GM19324 (cell line): ENCODE measurements around the gene TBC1D10B.

Experiments used
- ATAC-seq: cut with Tn5 transposase; IDR thresholded peaks from one replicate; pipeline ENCODE4 v1.9.1; 2021; ENCODE audit warnings: mild to moderate bottlenecking, moderate library complexity; ENCODE audit not compliant: unreplicated experiment, low FRiP score

The TBC1D10B gene

DNA sequence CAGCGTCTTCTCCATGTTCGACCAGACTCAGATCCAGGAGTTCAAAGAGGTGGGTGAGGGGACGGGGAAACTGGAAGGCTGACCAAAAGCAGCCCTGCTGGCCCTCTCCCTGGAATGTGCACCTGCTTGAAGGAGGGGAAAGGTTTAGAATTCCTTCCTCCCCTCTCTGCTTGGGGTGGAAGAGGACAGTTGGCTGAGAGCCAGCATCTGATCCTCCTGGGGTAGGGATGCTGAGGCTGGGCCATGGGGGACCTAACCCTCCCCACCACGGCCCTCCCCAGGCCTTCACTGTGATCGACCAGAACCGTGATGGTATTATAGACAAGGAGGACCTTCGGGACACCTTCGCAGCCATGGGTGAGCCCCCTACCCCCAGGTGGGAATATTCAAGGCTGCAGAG is 5.6 kb upstream of the TBC1D10B start:
- no peak for ATAC-seq

DNA sequence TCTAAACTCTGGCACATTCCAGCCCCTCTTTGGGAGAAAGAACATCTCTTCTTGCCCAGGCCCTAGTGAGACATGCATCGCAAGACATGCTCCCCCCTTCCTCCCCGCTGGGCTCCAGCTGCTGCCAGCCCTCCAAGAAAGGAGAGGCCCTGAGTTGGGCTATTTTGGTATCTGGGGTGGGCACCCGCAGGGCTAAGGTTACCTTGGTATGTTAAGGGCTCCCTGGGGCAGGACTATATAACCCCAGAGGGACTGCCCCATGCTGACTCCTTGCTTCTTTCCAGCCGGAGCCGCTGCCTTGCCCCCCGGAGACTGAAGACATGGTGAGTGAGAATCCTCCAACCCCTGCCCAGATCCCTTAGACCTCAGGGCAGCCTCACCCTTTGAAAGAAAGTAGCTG is 4.2 kb upstream of the TBC1D10B start, which contains the start of gene MYL11:
Gene MYL11 (plus strand): TSS at position 265 of the 400 bp plus-strand sequence. CDS start 56 bp downstream, at position 321.
- no peak for ATAC-seq

DNA sequence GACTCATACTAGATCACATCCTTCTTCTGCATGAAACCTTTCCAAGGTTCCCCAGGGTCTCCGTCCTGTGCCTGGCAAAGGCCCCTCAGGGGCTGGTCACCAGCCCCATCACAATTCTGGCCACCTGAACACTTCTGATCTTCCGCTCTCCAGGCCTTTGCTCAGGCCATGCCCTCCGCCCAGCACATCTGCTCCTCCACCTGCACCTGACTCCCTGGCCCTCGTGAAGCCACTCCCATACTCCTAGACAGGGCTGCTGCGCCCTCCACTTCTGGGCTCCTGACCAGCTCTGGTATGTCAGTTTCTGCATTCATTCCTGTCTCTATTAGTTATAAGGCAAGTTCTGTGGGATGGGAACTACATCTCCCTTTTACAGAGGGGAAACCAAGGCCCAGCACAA is 2.4 kb upstream of the TBC1D10B start:
- ATAC-seq, result no peak

DNA sequence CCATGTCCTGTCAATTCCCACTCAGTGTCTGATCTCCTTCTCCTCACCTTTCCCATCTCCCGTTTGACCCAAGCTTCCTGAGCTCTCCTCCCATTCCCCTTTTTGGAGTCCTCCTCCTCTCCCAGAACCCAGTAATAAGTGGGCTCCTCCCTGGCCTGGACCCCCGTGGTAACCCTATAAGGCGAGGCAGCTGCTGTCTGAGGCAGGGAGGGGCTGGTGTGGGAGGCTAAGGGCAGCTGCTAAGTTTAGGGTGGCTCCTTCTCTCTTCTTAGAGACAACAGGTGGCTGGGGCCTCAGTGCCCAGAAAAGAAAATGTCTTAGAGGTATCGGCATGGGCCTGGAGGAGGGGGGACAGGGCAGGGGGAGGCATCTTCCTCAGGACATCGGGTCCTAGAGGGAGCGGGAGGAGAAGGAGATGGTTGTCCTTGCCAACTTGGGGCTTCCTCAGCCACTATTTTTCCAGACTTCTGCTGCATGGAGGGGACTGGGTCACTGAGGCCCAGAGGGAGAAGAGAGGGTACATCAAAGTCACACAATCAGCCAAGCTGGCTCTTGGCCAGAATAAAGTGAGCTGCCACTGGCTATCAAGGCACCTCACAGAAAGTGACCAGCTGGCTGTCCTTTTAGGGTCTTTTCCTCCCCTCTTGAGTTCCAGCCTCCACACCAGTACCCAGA is 1.9 kb upstream of the TBC1D10B start:
- no peak for ATAC-seq

DNA sequence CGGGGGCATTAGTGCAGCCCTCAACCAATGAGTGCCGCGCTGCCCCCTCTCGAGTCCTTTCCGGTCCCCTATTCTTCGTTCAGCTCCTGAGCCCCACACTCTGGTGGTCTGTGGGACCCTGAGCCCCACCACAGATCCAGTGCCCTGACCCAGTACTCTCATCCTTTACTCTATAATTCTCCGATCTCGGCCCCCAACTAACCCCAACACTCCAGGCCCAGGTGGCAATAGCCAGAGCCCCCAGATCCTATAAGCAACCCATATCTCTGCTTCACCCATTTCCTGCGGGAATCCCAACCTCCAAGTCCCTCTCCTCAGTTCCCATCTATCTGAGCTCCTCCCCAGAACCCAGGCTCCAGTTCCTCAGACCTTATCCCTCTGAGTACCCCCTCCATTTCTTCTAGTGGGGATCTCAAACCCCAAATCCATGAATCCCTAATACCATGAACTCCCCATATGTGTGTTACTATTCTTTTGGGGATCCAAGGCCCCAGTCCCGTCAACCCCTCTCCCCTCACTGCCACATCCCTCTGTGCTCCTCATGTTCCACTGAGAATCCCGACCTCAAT is 1.0 kb upstream of the TBC1D10B start:
- no peak for ATAC-seq

DNA sequence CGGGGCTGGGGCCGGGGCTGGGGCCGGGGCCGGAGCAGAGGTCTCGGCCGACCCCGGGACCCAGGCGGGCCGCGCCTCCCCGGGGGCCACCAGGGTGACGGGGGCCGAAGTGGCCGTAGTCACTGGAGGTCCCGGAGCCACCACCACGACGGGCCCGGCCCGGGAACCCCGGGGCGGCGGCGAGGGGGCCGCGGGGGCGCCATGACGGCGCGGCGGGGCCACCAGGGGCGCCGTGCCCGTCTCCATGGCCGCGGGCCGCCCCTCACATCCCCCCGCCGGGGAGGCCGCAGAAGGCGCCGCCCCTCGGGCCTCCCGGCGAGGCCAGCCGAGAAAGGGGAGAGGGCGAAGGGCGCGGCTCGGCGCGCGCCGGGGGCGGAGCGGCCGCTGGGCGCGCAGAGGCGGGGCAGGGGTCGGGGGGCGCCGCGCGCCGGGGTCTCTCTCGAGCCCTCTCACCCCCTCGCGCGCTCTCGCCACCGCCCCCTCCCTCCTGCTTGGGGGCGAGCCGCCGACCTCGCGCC is 297 bp downstream of the TBC1D10B start:
- ATAC-seq, result no peak

DNA sequence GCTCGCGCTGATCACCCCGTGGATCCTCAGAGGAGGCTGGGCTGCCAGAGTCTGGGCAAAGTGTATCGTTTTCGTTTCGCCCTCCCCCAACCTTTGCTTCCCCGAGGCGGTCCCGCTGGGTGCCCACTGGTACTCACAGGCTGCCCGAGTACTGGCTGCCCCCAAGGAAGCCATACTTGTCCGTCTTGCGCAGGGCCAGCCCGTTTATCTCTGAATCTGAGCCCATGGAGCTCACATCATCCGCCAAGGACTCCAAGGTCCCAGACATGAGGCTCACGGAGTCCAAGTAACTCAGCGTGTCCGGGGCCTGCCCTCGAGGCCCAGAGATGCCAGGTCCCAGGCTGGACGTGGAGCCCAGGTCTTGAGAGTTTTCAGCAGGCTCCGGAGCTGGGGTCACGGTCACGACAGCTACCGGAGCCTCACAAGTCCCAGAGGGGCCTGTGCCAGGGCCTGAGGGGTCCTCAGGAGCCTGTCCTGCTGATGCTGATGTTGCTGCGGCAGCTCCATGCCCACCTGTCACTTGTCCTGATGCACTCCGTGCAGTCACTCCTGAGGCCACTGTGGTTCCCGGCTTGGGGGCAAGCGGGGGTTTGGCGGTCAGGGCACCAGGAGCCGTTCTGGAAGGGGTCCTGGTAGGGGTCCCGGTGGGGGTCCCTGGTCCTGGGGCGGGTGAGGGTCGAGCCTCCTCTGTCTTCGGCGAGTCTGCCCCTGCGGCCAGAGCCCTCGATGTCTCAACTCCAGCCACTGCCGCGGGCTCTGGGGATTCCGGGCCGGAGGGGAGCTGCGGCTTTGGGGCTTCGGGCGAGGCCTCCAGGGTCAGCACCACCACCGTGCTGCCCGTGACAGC is 980 bp downstream of the TBC1D10B start:
- no peak for ATAC-seq

DNA sequence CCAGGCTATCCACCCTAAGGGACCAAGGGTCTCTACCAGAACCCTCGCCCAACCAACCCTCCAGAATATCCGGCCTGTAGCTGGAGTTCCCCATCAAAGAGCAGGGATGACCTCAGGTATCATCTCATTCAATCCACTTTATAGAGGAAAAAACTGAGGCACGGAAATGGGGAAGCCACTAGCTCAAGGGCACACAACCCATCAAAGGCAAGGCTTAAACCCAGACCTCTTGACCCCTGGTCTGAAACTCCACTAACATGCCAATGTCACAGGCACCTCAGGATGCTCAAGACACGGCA is 1.6 kb downstream of the TBC1D10B start:
- ATAC-seq, result no peak

DNA sequence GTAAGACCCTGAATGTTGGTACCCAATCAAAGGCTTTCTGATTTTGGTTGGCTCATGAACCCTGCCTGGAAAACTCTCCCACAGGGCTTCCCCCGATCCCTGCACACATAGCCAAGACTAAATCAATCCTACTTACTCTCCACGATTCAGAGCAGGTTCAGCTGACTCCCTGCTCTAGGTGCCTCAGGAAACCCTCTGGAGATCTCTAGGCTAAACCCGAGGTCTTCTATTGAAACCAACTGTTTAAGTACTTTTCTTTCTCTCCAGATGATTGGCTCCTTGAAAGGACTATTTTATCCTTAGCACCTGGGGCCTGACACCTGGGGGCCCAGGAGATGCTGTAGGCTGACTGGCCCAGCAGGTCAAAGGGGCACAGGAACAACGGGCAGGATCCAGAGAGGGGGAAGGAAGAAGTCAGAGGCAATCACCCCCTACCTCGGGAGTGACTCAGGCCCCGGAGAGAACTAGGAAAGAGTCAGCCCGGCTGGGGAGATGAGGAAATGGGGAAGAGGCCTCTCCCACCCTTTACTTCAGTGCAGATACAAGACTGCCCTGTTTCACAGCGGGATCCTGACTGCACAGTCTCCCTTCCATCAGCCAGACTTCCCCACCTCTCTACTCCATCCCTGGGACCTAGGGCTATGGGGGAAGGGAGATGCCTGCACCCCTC is 2.0 kb downstream of the TBC1D10B start:
- no peak for ATAC-seq

DNA sequence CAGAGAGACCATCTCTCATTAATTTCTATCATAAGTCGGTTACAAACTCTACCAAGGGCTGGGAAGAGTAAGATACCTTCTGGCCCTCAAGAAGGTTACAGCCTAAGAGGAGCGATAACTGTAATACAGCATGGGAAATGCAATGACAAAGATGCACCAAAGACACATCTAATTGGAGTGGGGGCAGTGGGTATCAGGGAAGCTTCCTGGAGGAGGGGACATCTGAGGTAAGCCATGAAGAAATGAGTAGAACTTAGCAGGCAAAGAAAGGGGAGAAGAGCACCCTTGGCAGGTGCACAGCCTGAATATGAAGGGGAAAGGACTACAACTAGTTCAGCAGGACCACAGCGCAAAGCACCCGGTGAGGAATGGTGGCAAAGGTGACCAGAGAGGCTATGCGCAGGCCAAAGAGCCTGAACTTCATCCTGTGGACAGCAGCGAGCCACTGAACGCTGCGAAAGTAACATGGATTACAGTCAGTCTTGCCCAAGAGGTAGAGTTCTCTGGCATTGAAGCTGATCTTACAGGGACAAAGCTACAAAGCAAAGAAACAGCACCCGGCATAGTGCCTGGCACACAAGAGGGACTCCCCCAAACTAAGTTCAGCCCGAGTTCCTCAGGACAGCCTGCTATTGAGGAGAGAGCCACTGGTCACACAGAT is 2.8 kb downstream of the TBC1D10B start:
- ATAC-seq, result no peak

DNA sequence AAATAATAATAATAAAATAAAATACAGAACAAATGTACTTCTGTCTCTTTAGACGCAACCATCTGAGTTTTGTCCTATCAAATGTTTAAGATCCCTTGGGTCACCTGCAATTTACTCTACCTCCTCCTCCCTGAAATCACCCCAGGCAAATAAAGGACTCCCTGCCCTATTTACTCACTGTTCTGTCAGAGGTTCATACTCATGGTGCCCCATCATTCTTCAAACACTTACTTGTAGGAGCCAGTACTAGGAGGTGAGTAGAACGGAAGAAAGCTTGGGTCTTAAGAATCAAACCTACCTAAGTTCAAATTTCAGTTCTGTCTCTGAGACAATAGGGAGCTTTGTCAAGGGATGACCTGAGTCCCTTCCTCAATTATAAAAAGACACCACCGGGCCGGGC is 3.8 kb downstream of the TBC1D10B start:
- no peak for ATAC-seq

DNA sequence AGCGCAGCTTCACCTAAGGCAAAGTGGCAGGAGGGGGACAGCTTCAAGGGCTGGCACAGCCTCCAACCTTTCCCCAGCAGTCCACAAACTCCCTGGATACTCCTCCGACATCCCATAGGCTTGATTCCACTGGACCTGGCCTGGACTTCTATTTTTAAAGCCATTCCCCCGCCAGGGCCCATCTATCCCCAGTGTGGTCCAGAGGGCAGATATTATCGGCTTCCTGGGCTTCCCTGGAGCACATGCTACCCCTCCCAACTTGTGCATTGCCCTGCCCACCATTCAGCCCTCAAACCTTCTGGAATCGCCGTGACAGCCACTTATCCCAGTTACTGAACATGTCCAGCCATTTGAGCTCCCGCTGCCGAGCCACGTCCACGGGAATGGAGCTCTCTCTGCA is 5.1 kb downstream of the TBC1D10B start:
- ATAC-seq, result no peak

DNA sequence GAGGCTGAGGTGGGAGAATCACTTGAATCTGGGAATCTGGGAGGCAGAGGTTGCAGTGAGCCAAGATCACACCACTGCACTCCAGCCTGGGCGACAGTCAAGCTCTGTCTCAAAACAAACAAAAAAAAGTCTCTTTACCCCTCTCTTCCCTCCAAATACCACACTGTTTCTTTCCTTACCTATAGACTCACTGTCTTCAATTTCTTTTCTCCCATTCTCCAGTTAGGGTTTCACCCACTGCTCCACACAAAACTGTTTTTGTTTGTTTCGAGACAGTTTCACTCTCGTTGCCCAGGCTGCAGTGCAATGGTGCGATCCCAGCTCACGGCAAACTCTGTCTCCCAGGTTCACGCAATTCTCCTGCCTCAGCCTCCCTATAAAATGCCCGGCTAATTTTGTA is 9.1 kb downstream of the TBC1D10B start:
- no peak for ATAC-seq

DNA sequence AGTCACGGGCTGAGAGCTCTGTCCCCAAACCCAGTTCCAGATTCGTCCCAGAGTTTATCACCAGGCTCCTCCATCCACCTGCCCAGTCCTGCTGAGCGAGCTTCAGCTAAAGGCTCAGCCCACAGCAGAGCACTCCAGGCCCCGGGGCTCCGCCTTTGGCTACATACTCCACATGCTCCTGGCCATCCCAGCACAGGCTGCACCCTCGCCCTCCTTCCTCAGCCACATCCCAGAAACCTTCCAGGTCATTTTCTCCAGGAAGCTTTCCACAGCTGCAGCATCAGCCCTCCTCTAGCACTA is 10.5 kb downstream of the TBC1D10B start:
- ATAC-seq, result no peak

DNA sequence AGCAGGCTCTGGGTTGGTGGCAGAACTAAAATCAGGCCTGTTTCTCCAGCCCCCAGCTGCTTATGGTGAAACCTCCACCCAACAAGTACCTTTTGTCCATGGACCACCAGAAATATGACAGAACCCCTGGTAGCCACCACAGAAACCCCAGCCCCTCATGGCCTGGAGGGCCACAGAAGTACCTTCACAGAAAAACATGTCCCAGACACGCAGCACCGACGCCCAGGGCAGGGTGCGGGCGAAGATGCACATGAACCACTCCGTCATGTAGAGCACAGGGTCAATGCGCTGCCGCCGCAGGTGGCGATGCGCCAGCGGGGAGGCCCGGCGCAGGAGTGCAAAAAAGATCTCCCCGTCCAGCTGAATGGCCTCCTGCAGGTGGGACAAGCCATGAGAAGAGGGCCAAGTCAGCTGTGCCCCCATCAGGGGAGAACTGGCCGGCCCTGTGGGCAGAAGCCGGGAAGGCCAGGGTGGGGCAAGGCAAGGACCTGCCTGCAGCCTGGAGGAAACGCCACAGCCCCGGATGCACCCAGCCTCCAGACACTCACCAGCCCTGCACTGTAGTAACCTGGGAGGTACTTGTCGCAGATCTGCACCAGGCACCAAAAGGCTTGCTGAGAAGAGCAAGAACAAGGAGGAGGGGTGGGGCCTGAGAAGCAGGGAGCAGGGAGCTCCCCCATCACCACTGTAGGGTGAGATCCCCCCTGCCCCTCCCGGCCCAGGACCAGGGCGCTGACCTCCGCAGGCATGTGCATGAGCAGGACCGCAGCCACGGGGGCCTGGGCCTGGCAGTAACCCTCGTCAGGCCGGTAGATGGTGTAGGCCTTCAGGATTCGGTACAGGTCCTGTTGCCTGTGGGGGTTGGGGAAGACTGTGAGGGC is 11.1 kb downstream of the TBC1D10B start:
- no peak for ATAC-seq

DNA sequence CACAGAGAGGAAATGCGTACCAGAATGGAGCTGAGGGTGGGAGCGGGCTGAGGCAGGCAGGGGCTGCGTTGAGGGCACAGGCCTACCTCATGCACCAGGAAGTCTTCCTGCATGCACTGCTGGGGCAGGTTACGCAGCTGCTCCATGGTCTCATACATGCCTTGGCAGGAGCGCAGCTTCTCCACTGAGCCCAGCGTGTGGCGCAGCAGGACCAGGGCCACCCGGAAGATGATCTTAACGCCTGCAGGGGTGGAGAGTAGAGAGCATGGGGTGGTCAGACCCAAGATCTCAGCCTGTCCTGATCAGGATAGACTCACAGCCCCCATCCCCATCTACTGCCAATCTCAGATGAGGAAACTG is 11.7 kb downstream of the TBC1D10B start:
- no peak for ATAC-seq

DNA sequence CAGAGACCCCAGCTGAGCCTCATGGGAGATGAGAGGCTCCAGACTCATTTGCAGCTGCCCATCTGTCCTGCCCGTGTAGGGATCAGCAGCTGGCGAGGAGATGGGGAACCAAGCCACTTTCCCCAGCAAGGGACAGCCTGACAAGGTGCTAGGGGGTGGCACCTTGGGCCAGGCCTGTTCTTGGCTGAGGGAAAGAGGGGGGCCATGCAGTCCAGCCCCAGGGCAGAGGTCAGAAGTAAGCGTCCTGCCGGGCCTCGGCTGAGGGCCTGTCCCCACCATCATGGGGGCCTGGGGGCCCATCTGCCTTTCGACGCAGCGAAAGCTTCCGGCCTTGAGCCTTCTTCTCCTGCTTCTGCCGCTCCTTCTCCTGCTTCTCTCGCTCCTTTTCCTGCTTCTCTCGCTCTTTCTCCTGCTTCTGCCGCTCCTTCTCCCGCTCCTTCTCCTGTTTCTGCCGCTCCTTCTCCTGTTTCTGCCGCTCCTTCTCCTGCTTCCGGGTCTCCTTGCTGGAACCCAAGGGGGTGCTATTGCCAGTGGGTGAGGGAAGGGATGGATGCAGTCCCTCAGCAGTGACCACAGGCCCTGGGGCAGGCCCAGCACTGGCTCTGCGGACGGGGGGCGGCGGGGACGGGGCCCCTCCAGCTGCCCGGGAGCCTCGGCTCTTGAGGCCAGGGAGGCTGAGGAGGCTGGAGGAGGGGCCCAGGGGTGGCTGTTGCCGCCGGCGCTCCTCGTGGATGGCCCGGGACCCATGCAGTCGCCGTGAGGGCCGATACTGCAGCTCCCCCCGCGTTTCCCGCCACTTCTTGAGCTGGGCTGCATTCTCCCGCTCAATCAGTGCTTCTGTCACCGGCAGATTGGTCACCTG is 12.3 kb downstream of the TBC1D10B start:
- ATAC-seq, result no peak

DNA sequence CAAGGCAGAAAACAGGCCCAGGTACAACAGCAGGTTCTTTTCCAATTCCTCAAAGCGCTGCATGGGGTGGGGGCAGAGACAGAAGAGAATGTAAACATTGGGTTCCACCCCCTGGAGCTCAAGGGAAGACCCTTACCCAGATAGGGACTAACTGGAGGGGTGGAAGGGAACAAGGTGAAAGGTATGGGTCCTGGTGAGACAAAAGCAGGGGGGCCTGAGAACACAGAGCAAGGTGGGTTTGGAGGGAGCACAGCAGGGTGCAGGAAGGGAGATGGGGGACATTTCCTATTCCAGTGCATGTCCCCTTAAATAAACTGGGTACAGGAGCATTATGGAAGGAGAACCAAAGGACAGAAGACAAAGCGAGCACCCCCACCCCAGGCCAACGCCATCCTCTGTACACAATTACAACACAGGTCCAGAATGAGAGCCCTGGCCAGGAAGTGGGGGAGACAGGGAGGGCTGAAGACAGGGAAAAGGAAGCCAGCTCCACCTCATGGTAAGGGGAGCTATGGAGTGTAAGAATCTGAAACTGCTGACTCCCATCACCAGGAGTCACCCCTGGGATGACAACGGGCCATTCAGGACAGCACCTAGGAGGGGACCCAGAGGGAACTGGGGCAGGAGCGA is 13.1 kb downstream of the TBC1D10B start:
- no peak for ATAC-seq
